GM18498 (cell line): Measurements from ENCODE around the gene PUDP.
A peak's percentile ranks its signal among the peaks of the same experiment; 100 is the strongest.
"Not testable (repeated sequence)": the region's sequence is repeated elsewhere in the genome, so short reads cannot be mapped to it uniquely, and the experiment has no call there.

Experiments
- ATAC-seq: cut with Tn5 transposase; IDR thresholded peaks from one replicate; pipeline ENCODE4 v1.9.1; 2021; ENCODE audit warnings: mild to moderate bottlenecking, moderate library complexity; ENCODE audit not compliant: unreplicated experiment

PUDP gene

GRCh38 chrX:7147978-7148854 lies at the start of gene PUDP:
Gene PUDP (minus strand): TSS chrX:7148153. CDS start chrX:7148113, 40 bp downstream.
- ATAC-seq = peak; percentile 86

- ATAC-seq = no peak
Measured at GRCh38 chrX:7194606-7195005, 46.7 kb upstream of the PUDP start.

- ATAC-seq = no peak
Measured at GRCh38 chrX:7192871-7193270, 44.9 kb upstream of the PUDP start.

- ATAC-seq = no peak
Measured at GRCh38 chrX:7191681-7192110, 43.7 kb upstream of the PUDP start.

- ATAC-seq = no peak
Measured at GRCh38 chrX:7190157-7190556, 42.2 kb upstream of the PUDP start.

- ATAC-seq = no peak
Measured at GRCh38 chrX:7188672-7189071, 40.7 kb upstream of the PUDP start.

- ATAC-seq = no peak
Measured at GRCh38 chrX:7184816-7185215, 36.9 kb upstream of the PUDP start.

- ATAC-seq = no peak
Measured at GRCh38 chrX:7179446-7179845, 31.5 kb upstream of the PUDP start.

- ATAC-seq = not testable (repeated sequence)
Measured at GRCh38 chrX:7178859-7179258, 30.9 kb upstream of the PUDP start.

GRCh38 chrX:7170898-7171297 lies 22.9 kb upstream of the PUDP start:
- ATAC-seq = no peak

GRCh38 chrX:7169627-7170026 lies 21.7 kb upstream of the PUDP start:
- no peak for ATAC-seq

GRCh38 chrX:7168371-7168770 lies 20.4 kb upstream of the PUDP start:
- no peak for ATAC-seq

GRCh38 chrX:7164174-7164573 lies 16.2 kb upstream of the PUDP start:
- ATAC-seq = no peak

- no peak for ATAC-seq
Measured at GRCh38 chrX:7163146-7163677, 15.3 kb upstream of the PUDP start.

- no peak for ATAC-seq
Measured at GRCh38 chrX:7159149-7159861, 11.4 kb upstream of the PUDP start.

GRCh38 chrX:7158468-7158990 lies 10.6 kb upstream of the PUDP start:
- ATAC-seq = no peak

GRCh38 chrX:7156879-7157278 lies 8.9 kb upstream of the PUDP start:
- ATAC-seq = no peak

- ATAC-seq = no peak
Measured at GRCh38 chrX:7155163-7155562, 7.2 kb upstream of the PUDP start.

- no peak for ATAC-seq
Measured at GRCh38 chrX:7154041-7154597, 6.2 kb upstream of the PUDP start.

- ATAC-seq = no peak
Measured at GRCh38 chrX:7153231-7153630, 5.3 kb upstream of the PUDP start.

GRCh38 chrX:7149411-7149810 lies 1.5 kb upstream of the PUDP start:
- no peak for ATAC-seq
